Measurements from ENCODE around the gene CFAP410. TPM values are rescaled to one million over a fixed set of nuclear protein-coding genes. Genes with fewer than 3 reads are reported as not detected.
"Not testable (repeated sequence)": the region's sequence is repeated elsewhere in the genome, so short reads cannot be mapped to it uniquely, and the experiment has no call there.

CFAP410 gene
- total RNA-seq, 1 donor from 2014 or later, result 8.6 TPM

- DNase-seq (ENCODE audit: low spot score in 2 of 2) (no peak), FAIRE-seq (no peak)
Observed at GRCh38 chr21:44303490-44303981, 35.7 kb downstream of the CFAP410 start.

GRCh38 chr21:44302573-44303401 lies 36.4 kb downstream of the CFAP410 start:
- not testable (repeated sequence) for FAIRE-seq; DNase-seq (ENCODE audit: low spot score in 2 of 2)

- FAIRE-seq (no peak), DNase-seq (ENCODE audit: low spot score in 2 of 2) (peak in 1 of 2 donors; percentile 59)
Observed at GRCh38 chr21:44301961-44302406, 37.2 kb downstream of the CFAP410 start.

- DNase-seq (ENCODE audit: low spot score in 2 of 2), result no peak
- no peak for FAIRE-seq
Observed at GRCh38 chr21:44301141-44301540, 38.0 kb downstream of the CFAP410 start.

- FAIRE-seq (no peak), DNase-seq (ENCODE audit: low spot score in 2 of 2) (peak; percentile 79)
Observed at GRCh38 chr21:44300262-44300959, 38.8 kb downstream of the CFAP410 start.

- FAIRE-seq (no peak), DNase-seq (ENCODE audit: low spot score in 2 of 2) (peak; percentile 91 to 93)
Observed at GRCh38 chr21:44299458-44300261, 39.5 kb downstream of the CFAP410 start, which contains the start of gene PFKL. PFKL (plus strand) TSS chr21:44300053; CDS start chr21:44300106, 53 bp downstream.

- FAIRE-seq, result no peak
Observed at GRCh38 chr21:44299085-44299457, 40.1 kb downstream of the CFAP410 start.

GRCh38 chr21:44298301-44298700 lies 40.9 kb downstream of the CFAP410 start:
- FAIRE-seq, result no peak
- no peak for DNase-seq (ENCODE audit: low spot score in 2 of 2)

More at GRCh38 chr21:44299085-44299457, 40.1 kb downstream of the CFAP410 start:
- DNase-seq (ENCODE audit: low spot score in 2 of 2), result no peak

GRCh38 chr21:44297525-44298290 lies 41.5 kb downstream of the CFAP410 start:
- FAIRE-seq (no peak), DNase-seq (ENCODE audit: low spot score in 2 of 2) (peak; percentile 96 to 99)

GRCh38 chr21:44296916-44297315 lies 42.3 kb downstream of the CFAP410 start:
- no peak for FAIRE-seq
- no peak for DNase-seq (ENCODE audit: low spot score in 2 of 2)

GRCh38 chr21:44296103-44296519 lies 43.1 kb downstream of the CFAP410 start:
- FAIRE-seq, result no peak

GRCh38 chr21:44295646-44296045 lies 43.5 kb downstream of the CFAP410 start:
- no peak for DNase-seq (ENCODE audit: low spot score in 2 of 2)
- no peak for FAIRE-seq

More at GRCh38 chr21:44296103-44296519, 43.1 kb downstream of the CFAP410 start:
- DNase-seq (ENCODE audit: low spot score in 2 of 2), result no peak

GRCh38 chr21:44295163-44295573 lies 44.0 kb downstream of the CFAP410 start:
- DNase-seq (ENCODE audit: low spot score in 2 of 2) (no peak), FAIRE-seq (no peak)

- no peak for FAIRE-seq
- peak in 1 of 2 donors; percentile 68 for DNase-seq (ENCODE audit: low spot score in 2 of 2)
Observed at GRCh38 chr21:44294391-44295162, 44.6 kb downstream of the CFAP410 start.

GRCh38 chr21:44293551-44294231 lies 45.5 kb downstream of the CFAP410 start:
- FAIRE-seq (no peak), DNase-seq (ENCODE audit: low spot score in 2 of 2) (no peak)

GRCh38 chr21:44292812-44293195 lies 46.4 kb downstream of the CFAP410 start:
- no peak for FAIRE-seq
- no peak for DNase-seq (ENCODE audit: low spot score in 2 of 2)

- no peak for DNase-seq (ENCODE audit: low spot score in 2 of 2)
- FAIRE-seq, result no peak
Observed at GRCh38 chr21:44291936-44292811, 47.0 kb downstream of the CFAP410 start.
